Limb (tissue), 2 donors: Measurements from ENCODE around the gene ALKAL2.

ENCODE experiments used
- DNase-seq, 2 donors: peaks; one replicate each; pipeline ENCODE4 v3.0.0-alpha.2; 2016; ENCODE audit errors: extremely low spot score in 2 of 2

Gene ALKAL2

GRCh38 chr2:271917-272316 lies 16.0 kb downstream of the ALKAL2 start:
- no peak for DNase-seq

- DNase-seq: no peak
These were observed 17.0 kb downstream of the ALKAL2 start for GRCh38 chr2:270861-271260.

- DNase-seq: no peak
These were observed 18.4 kb downstream of the ALKAL2 start for GRCh38 chr2:269356-270030.

- no peak for DNase-seq
These were observed 19.6 kb downstream of the ALKAL2 start for GRCh38 chr2:268323-268722.

- DNase-seq: peak; percentile 96 to 97
These were observed 23.1 kb downstream of the ALKAL2 start, which contains the start of gene ACP1 for GRCh38 chr2:264493-265468. Gene ACP1 (plus strand): TSS chr2:264947. CDS start chr2:264965, 18 bp downstream.

GRCh38 chr2:263774-264492 lies 24.0 kb downstream of the ALKAL2 start, which contains the start of gene SH3YL1:
Gene SH3YL1 (minus strand): TSS chr2:264032. CDS start chr2:263984, 48 bp downstream.
- no peak for DNase-seq

GRCh38 chr2:263022-263738 lies 24.7 kb downstream of the ALKAL2 start:
- peak in 1 of 2 donors; percentile 35 for DNase-seq

GRCh38 chr2:262117-262516 lies 25.8 kb downstream of the ALKAL2 start:
- DNase-seq: no peak

GRCh38 chr2:260507-261161 lies 27.3 kb downstream of the ALKAL2 start:
- DNase-seq: no peak

- no peak for DNase-seq
These were observed 28.0 kb downstream of the ALKAL2 start for GRCh38 chr2:259789-260331.

GRCh38 chr2:258933-259332 lies 29.0 kb downstream of the ALKAL2 start:
- DNase-seq: no peak

GRCh38 chr2:257842-258241 lies 30.0 kb downstream of the ALKAL2 start:
- no peak for DNase-seq

- DNase-seq: no peak
These were observed 30.5 kb downstream of the ALKAL2 start for GRCh38 chr2:257429-257828.

- no peak for DNase-seq
These were observed 31.8 kb downstream of the ALKAL2 start for GRCh38 chr2:256094-256493.

GRCh38 chr2:255195-255594 lies 32.7 kb downstream of the ALKAL2 start:
- DNase-seq: no peak

- no peak for DNase-seq
These were observed 33.6 kb downstream of the ALKAL2 start for GRCh38 chr2:254241-254640.

GRCh38 chr2:253202-253638 lies 34.7 kb downstream of the ALKAL2 start:
- no peak for DNase-seq

- no peak for DNase-seq
These were observed 35.8 kb downstream of the ALKAL2 start for GRCh38 chr2:252001-252602.

- no peak for DNase-seq
These were observed 38.3 kb downstream of the ALKAL2 start for GRCh38 chr2:249538-250042.

GRCh38 chr2:248724-249123 lies 39.2 kb downstream of the ALKAL2 start:
- DNase-seq: no peak
